HepG2 (cell line): ENCODE measurements around the gene TATDN2. TPM values are rescaled to one million over a fixed set of nuclear protein-coding genes. Genes with fewer than 3 reads are reported as not detected.
A peak's percentile ranks its signal among the peaks of the same experiment; 100 is the strongest.

Experiments used
- ATAC-seq: fragments of 200-7000 bp; cut with Tn5 transposase; 3 replicates; pipeline ENCODE4 v1.9.1; 2020; ENCODE audit warnings: mild to moderate bottlenecking, moderate library complexity
- BruUV-seq: library from RNA; stranded (reverse); fragments of 400-500 nt; replicated peaks from 2 replicates; lab custom pipeline; 2021; lab: Mats Ljungman, UMichigan
- CTCF ChIA-PET: fragments of 300-600 bp; formaldehyde crosslinking; extraction: SDS; loops from one replicate; lab custom pipeline; 2021; ENCODE audit warnings: low total read pairs, inconsistent platforms, low intra/inter-chr PET ratio; lab: Yijun Ruan, JAX
- POLR2A ChIA-PET: fragments of 350-600 bp; sonication (Branson Sonifier 250); formaldehyde crosslinking; loops from one replicate; lab custom pipeline; 2020; ENCODE audit warnings: antibody characterized with exemption, inconsistent platforms; lab: Yijun Ruan, JAX
- DNase-seq: peaks from one replicate; pipeline ENCODE4 v3.0.0-alpha.2; 2015; ENCODE audit warnings: low spot score
- FAIRE-seq: peaks from 3 replicates; lab custom pipeline; 2011; peaks lifted over from hg19 to GRCh38; lab: Jason Lieb, UNC
- H2AFZ ChIP-seq: one replicate; pipeline ENCODE4 v1.6.1; 2011; ENCODE audit warnings: low read length, inconsistent platforms
- H3K27ac ChIP-seq: fragments of 300-600 bp; 3 replicates; pipeline ENCODE4 v1.8.0; 2011; ENCODE audit warnings: mixed run types, mild to moderate bottlenecking, mixed read lengths, low read length, inconsistent platforms; ENCODE audit not compliant: insufficient read depth; ENCODE audit errors: extremely low read length
- H3K27me3 ChIP-seq, 2 experiments: fragments of 200-600 bp in 1 of 2; 2 replicates in 1 of 2; 3 replicates in 1 of 2; pipeline versions ENCODE4 v1.6.0 to v1.8.0; 2011; ENCODE audit warnings: low read length in 2 of 2, mild to moderate bottlenecking in 2 of 2, moderate library complexity in 2 of 2, inconsistent platforms in 1 of 2; ENCODE audit not compliant: insufficient read depth in 2 of 2, control insufficient read depth in 1 of 2
- H3K36me3 ChIP-seq, 2 experiments: fragments of 200-600 bp in 1 of 2; replicated peaks in 1 of 2; 2 replicates in 1 of 2; 3 replicates in 1 of 2; pipeline versions ENCODE4 v1.5.1 to v1.8.0; 2011; ENCODE audit warnings: low read length in 2 of 2, inconsistent platforms in 1 of 2; ENCODE audit not compliant: insufficient read depth in 2 of 2, control insufficient read depth in 1 of 2
- H3K4me1 ChIP-seq: 2 replicates; pipeline ENCODE4 v1.5.1; 2012; ENCODE audit warnings: low read length, inconsistent platforms; ENCODE audit not compliant: insufficient read depth
- H3K4me2 ChIP-seq: 2 replicates; pipeline ENCODE4 v1.6.0; 2011; ENCODE audit warnings: low read depth, low read length, inconsistent platforms
- H3K4me3 ChIP-seq, 3 experiments: fragments of 200-600 bp in 1 of 3; sonication (generic), shearing (Covaris generic) in 1 of 3; replicated peaks in 1 of 3; 2 replicates each; pipeline ENCODE4 v1.5.1; 2011 to 2016; ENCODE audit warnings: low read length in 3 of 3, inconsistent platforms in 2 of 3, low read depth in 2 of 3, mild to moderate bottlenecking in 2 of 3, control low read depth in 1 of 3, mixed read lengths in 1 of 3; ENCODE audit not compliant: insufficient read depth in 1 of 3
- H3K79me2 ChIP-seq: one replicate; pipeline ENCODE4 v1.6.1; 2011; ENCODE audit warnings: low read length, inconsistent platforms; ENCODE audit not compliant: insufficient read depth
- H3K9ac ChIP-seq: 2 replicates; pipeline ENCODE4 v1.6.0; 2011; ENCODE audit warnings: mild to moderate bottlenecking, low read depth, low read length, inconsistent platforms; ENCODE audit not compliant: insufficient read depth
- H3K9me3 ChIP-seq: 2 replicates; pipeline ENCODE4 v1.5.1; 2012; ENCODE audit warnings: mild to moderate bottlenecking, low read length
- H4K20me1 ChIP-seq: 2 replicates; pipeline ENCODE4 v1.6.0; 2011; ENCODE audit warnings: inconsistent platforms, mild to moderate bottlenecking, low read length, moderate library complexity; ENCODE audit not compliant: insufficient read depth
- FUBP1 ChIP-seq: sonication (generic); formaldehyde crosslinking; IDR thresholded peaks from 2 replicates; pipeline ENCODE4 v1.5.1; 2020; ENCODE audit warnings: missing genetic modification reagents, mild to moderate bottlenecking, borderline replicate concordance
- MTF1 ChIP-seq: sonication (generic); formaldehyde crosslinking; IDR thresholded peaks from 2 replicates; pipeline ENCODE4 v1.5.0; 2020; ENCODE audit warnings: missing genetic modification reagents
- POLR2A ChIP-seq, 2 experiments: IDR thresholded peaks; 2 replicates each; pipeline ENCODE4 v1.6.1; 2011; ENCODE audit warnings: low read depth in 2 of 2, low read length in 2 of 2, mild to moderate bottlenecking in 1 of 2, moderate library complexity in 1 of 2; ENCODE audit not compliant: insufficient read depth in 1 of 2
- RBFOX2 ChIP-seq: fragments of 200-400 bp; formaldehyde crosslinking; IDR thresholded peaks from 2 replicates; pipeline ENCODE4 v1.6.1; 2017; ENCODE audit warnings: low read depth, mild to moderate bottlenecking, low read length
- SNAPC4 ChIP-seq: sonication (generic); formaldehyde crosslinking; IDR thresholded peaks from 2 replicates; pipeline ENCODE4 v1.4.0; 2020; ENCODE audit warnings: mild to moderate bottlenecking, missing genetic modification reagents
- ZNF672 ChIP-seq: sonication (generic); formaldehyde crosslinking; IDR thresholded peaks from 2 replicates; pipeline ENCODE4 v1.8.1; 2022; ENCODE audit warnings: missing genetic modification reagents
- ZNF772 ChIP-seq: sonication (generic); formaldehyde crosslinking; IDR thresholded peaks from 2 replicates; pipeline ENCODE4 v1.5.0; 2020; ENCODE audit warnings: mild to moderate bottlenecking, missing genetic modification reagents
- ZNF839 ChIP-seq: sonication (generic); formaldehyde crosslinking; IDR thresholded peaks from 2 replicates; pipeline ENCODE4 v1.4.0; 2020; ENCODE audit warnings: missing genetic modification reagents, mild to moderate bottlenecking, borderline replicate concordance
- ZNF850 ChIP-seq: sonication (generic); formaldehyde crosslinking; conservative IDR thresholded peaks from 2 replicates; pipeline ENCODE4 v1.9.0; 2021; ENCODE audit warnings: mild to moderate bottlenecking, missing genetic modification reagents
- ZNF891 ChIP-seq: sonication (generic); formaldehyde crosslinking; IDR thresholded peaks from 2 replicates; pipeline ENCODE4 v1.5.0; 2020; ENCODE audit warnings: mild to moderate bottlenecking, missing genetic modification reagents
- WGBS: methylation state at CpG from one replicate; pipeline ENCODE4 v1.1.6; 2017; ENCODE audit warnings: low lambda C conversion rate; 5-methylcytosine and 5-hydroxymethylcytosine counted together
- in situ Hi-C: cut with HindIII; loops from 2 replicates; pipeline ENCODE4 v1.10.0; 2017; ENCODE audit warnings: low pct_unique_long_range_greater_than_20kb; ENCODE audit not compliant: extremely low pct_ligation_motif_present
- intact Hi-C: fragments of 100-400 bp; cut with micrococcal nuclease; formaldehyde crosslinking; loops from one replicate; pipeline ENCODE4 v1.10.0; 2022; ENCODE audit not compliant: unreplicated experiment
- polyA plus RNA-seq, 8 experiments: library from polyadenylated mRNA; depleted of rRNA in 3 of 8; stranded (reverse) in 7 of 8; unstranded in 1 of 8; fragments of >200 nt; fragmentation: Illumina TruSeq in 4 of 8; extraction: Trizol in 4 of 8; gene quantifications; 2 replicates each; pipeline versions ENCODE4 v1.2.1 to v1.2.3, GENCODE V29; 2011 to 2016; ENCODE audit warnings: low read depth in 4 of 8, missing spikeins in 1 of 8, mixed read lengths in 1 of 8; ENCODE audit not compliant: insufficient read depth in 1 of 8
- total RNA-seq, 5 experiments: library from RNA; depleted of rRNA; stranded (reverse); fragments of >200 nt; fragmentation: Illumina TruSeq; extraction: Trizol; gene quantifications; 2 replicates each; pipeline ENCODE4 v1.2.3, GENCODE V29; 2016; ENCODE audit warnings: low read depth in 1 of 5
- TF ChIP-seq, protein P1 (sequence below): sonication (generic); formaldehyde crosslinking; IDR thresholded peaks from 2 replicates; pipeline ENCODE4 v1.8.0; 2022; ENCODE audit warnings: mild to moderate bottlenecking, missing genetic modification reagents; ENCODE audit not compliant: insufficient replicate concordance

Gene TATDN2
- total and polyA plus RNA-seq, 2 of the 13 experiments (the other 11 are each of a cell fraction or from before 2014, with no cell fraction given) = 12.1 to 21.9 TPM

GRCh38 chr3:10312861-10313260, 64.6 kb downstream of the TATDN2 start:
- no peak overlapping the region for H3K9ac ChIP-seq
- in situ Hi-C loops = no loop called here
- H3K79me2 ChIP-seq = peaks cover 18% of the 10 kb centered on the region
- H3K9me3 ChIP-seq = no peaks in the 10 kb centered on the region
- intact Hi-C loops = no loop called here
- FAIRE-seq = no peak
- H3K27me3 ChIP-seq = no peaks in the 10 kb centered on the region
- H3K27ac ChIP-seq = no peak overlapping the region
- no peak overlapping the region for H2AFZ ChIP-seq
- 74% methylated on average over 3 of the region's 3 CpGs for WGBS
- ATAC-seq = peak; percentile 9; the same call in 2 of the 3 replicates
- no peak overlapping the region for H3K4me3 ChIP-seq
- peaks cover 14% of the 10 kb centered on the region for H4K20me1 ChIP-seq
- no peak for TF ChIP-seq ZNF850
- TF ChIP-seq ZNF839 (CRISPR knock-in tag) = no peak
- peak; percentile 49; the same call in 1 of the 2 replicates for TF ChIP-seq RBFOX2
- no peak for TF ChIP-seq ZNF672 (CRISPR knock-in tag)
- TF ChIP-seq ZNF891 (CRISPR knock-in tag) = no peak
- no peak for TF ChIP-seq SNAPC4
- no peak for TF ChIP-seq MTF1 (CRISPR knock-in tag)
- TF ChIP-seq ZNF772 (CRISPR knock-in tag) = no peak
- TF ChIP-seq, protein P1, sequence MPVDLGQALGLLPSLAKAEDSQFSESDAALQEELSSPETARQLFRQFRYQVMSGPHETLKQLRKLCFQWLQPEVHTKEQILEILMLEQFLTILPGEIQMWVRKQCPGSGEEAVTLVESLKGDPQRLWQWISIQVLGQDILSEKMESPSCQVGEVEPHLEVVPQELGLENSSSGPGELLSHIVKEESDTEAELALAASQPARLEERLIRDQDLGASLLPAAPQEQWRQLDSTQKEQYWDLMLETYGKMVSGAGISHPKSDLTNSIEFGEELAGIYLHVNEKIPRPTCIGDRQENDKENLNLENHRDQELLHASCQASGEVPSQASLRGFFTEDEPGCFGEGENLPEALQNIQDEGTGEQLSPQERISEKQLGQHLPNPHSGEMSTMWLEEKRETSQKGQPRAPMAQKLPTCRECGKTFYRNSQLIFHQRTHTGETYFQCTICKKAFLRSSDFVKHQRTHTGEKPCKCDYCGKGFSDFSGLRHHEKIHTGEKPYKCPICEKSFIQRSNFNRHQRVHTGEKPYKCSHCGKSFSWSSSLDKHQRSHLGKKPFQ (CRISPR knock-in tag) = no peak
- TF ChIP-seq POLR2A (IDR thresholded peaks at IDR 0.05; ENCODE audit: insufficient read depth in 1 of 2, low read depth in 2 of 2, low read length in 2 of 2) = peak in 1 of 2 experiments; percentile 22; a peak in 1 of 4 replicates
- no peak for TF ChIP-seq FUBP1
- no peak overlapping the region for H3K4me2 ChIP-seq
- no peak for DNase-seq
- ChIA-PET CTCF (no interaction called here), POLR2A (interaction anchor here (0.9 kb wide), 1 partner anchor 23 kb away, joined by 3 read pairs; no protein-coding TSS in a partner anchor)
- peaks cover 51% of the 10 kb centered on the region for H3K4me1 ChIP-seq
- BruUV-seq = no TSS peak
- H3K36me3 ChIP-seq = peaks cover 39 to 84% of the 10 kb centered on the region in 2 experiments
